Testis (tissue), 2 donors: ENCODE measurements around the gene CABP4.

ENCODE experiments used
- POLR2A ChIP-seq: fragments of 450-650 bp; IDR thresholded peaks from one replicate; pipeline ENCODE4 v1.6.1; 2017; ENCODE audit warnings: antibody characterized with exemption, mild to moderate bottlenecking, moderate library complexity
- TF ChIP-seq, protein P1 (sequence below), 3 experiments: fragments of 450-650 bp in 2 of 3; fragments of 200-600 bp in 1 of 3; sonication (generic) in 1 of 3; IDR thresholded peaks; one replicate each; pipeline ENCODE4 v1.5.1; 2016 to 2019; ENCODE audit warnings: antibody characterized with exemption in 3 of 3, mild to moderate bottlenecking in 2 of 3, moderate library complexity in 1 of 3

DNA sequence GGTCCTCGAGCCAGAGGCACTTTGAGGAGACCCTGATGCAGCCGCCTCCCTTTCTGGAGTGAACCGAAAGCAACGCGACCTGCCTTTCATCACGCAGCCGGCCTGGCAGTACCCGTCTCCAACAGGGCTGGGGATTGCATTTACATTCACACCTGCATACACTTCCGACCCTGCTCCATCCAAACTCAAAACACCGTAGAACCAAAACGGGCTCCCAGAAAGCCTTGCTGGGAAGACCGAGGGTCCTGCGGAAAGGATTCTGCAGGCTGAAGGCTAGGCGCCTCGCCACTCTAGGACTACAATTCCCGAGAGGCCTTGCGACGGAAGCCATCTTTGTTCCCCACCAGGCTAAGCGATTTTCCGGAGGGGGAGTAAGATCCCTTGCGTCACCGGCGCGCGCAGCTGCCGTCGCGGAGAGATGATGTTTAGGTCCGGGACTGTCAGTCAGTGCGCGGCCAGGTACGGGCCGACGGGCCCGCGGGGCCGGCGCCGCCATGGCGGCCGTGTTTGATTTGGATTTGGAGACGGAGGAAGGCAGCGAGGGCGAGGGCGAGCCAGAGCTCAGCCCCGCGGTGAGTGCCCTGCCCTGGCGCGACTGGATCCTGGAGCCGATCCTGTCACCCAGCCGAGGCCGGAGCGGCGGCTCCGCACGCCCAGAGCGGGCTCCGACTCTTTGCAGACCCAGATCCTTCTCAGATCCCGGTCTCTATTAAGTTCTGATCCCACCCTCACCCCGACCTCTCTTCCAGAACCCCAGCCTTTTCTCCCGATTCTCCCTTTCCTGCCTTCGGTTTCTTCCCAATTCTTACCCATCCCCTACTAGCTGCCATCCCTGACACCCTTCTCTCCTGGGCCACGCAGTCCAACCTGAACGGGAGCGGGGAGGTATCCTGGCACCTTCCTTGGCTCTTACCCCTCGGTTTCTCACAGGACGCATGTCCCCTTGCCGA, 26.8 kb upstream of the CABP4 start, which contains the start of gene RPS6KB2:
- TF ChIP-seq, protein P1, sequence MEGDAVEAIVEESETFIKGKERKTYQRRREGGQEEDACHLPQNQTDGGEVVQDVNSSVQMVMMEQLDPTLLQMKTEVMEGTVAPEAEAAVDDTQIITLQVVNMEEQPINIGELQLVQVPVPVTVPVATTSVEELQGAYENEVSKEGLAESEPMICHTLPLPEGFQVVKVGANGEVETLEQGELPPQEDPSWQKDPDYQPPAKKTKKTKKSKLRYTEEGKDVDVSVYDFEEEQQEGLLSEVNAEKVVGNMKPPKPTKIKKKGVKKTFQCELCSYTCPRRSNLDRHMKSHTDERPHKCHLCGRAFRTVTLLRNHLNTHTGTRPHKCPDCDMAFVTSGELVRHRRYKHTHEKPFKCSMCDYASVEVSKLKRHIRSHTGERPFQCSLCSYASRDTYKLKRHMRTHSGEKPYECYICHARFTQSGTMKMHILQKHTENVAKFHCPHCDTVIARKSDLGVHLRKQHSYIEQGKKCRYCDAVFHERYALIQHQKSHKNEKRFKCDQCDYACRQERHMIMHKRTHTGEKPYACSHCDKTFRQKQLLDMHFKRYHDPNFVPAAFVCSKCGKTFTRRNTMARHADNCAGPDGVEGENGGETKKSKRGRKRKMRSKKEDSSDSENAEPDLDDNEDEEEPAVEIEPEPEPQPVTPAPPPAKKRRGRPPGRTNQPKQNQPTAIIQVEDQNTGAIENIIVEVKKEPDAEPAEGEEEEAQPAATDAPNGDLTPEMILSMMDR (IDR thresholded peaks at IDR 0.05): peak in 1 of 3 experiments; percentile 7
- TF ChIP-seq POLR2A: no peak
